ENCODE data around the gene DPH1. TPM values are rescaled to one million over a fixed set of nuclear protein-coding genes. Genes with fewer than 3 reads are reported as not detected.

Gene DPH1
- total RNA-seq, 3 donors from 2014 or later (not counting 1 experiment from before 2014, with no cell fraction given) = 60.2 to 65.2 (median 63.2) TPM

DNA sequence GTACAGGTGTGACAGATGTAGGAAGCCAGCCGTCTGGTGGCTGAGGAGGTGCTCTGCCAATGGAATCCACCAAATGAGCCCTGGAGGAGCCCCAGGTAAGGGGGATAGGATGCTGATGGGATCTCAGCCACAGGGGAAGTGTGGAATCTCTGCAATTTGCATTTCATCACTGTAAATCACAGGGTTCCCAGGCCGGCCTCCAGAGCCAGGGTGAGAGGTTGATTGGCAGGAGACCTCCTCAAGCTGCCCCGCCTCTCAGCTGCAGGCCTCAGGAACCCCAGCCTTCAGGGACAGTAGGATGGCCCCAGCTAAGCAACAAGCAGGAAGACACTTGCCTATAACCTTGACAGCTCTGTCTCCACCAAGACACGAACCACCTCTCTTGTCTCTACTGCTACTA lies 44.3 kb upstream of the DPH1 start:
- Histone ChIP-seq H3K4me3 (ENCODE audit: low read length) (no peak overlapping the region), H3K4me1 (ENCODE audit: control insufficient read depth, insufficient read depth, low read length) (no peaks in the 10 kb centered on the region), H3K9me3 (ENCODE audit: control insufficient read depth, insufficient read depth, low read length) (no peaks in the 10 kb centered on the region), H3K27me3 (ENCODE audit: control insufficient read depth, insufficient read depth, low read length) (no peaks in the 10 kb centered on the region), H3K27ac (ENCODE audit: low read length) (no peak overlapping the region), H3K36me3 (ENCODE audit: control insufficient read depth, insufficient read depth, low read length) (no peaks in the 10 kb centered on the region)
- no peak for ATAC-seq
- no peaks in the 10 kb centered on the region for H3K36me3 Mint-ChIP-seq
- TF ChIP-seq CTCF (IDR thresholded peaks at IDR 0.05) = no peak
- H3K27ac Mint-ChIP-seq = no peak overlapping the region
- 84% methylated on average over 4 of the region's 4 CpGs for WGBS (ENCODE audit: insufficient coverage)
- H3K4me1 Mint-ChIP-seq = no peaks in the 10 kb centered on the region
- H3K9me3 Mint-ChIP-seq = no peaks in the 10 kb centered on the region
- H3K4me3 Mint-ChIP-seq = no peak overlapping the region
- DNase-seq = no peak
- peaks cover 0 to 10% of the 10 kb centered on the region in 2 donors for H3K27me3 Mint-ChIP-seq (ENCODE audit: low read depth in 2 of 2)
- intact Hi-C loops (cut with micrococcal nuclease) = no loop called here

GRCh38 chr17:1986783-1987451 lies 43.0 kb upstream of the DPH1 start:
- no peak overlapping the region for H3K27ac ChIP-seq (ENCODE audit: low read length)
- ATAC-seq = no peak
- no peak for DNase-seq
- no peaks in the 10 kb centered on the region for H3K4me1 Mint-ChIP-seq
- H3K27me3 ChIP-seq (ENCODE audit: control insufficient read depth, insufficient read depth, low read length) = no peaks in the 10 kb centered on the region
- no peaks in the 10 kb centered on the region for H3K36me3 ChIP-seq (ENCODE audit: control insufficient read depth, insufficient read depth, low read length)
- H3K4me3 ChIP-seq (ENCODE audit: low read length) = no peak overlapping the region
- 93% methylated on average over 18 of the region's 18 CpGs for WGBS (ENCODE audit: insufficient coverage)
- H3K27me3 Mint-ChIP-seq (ENCODE audit: low read depth in 2 of 2) = peaks cover 0 to 15% of the 10 kb centered on the region in 2 donors
- no peak for TF ChIP-seq CTCF (IDR thresholded peaks at IDR 0.05)
- no peak overlapping the region for H3K4me3 Mint-ChIP-seq
- intact Hi-C loops (cut with micrococcal nuclease) = no loop called here
- H3K4me1 ChIP-seq (ENCODE audit: control insufficient read depth, insufficient read depth, low read length) = no peaks in the 10 kb centered on the region
- H3K36me3 Mint-ChIP-seq = no peaks in the 10 kb centered on the region
- H3K9me3 ChIP-seq (ENCODE audit: control insufficient read depth, insufficient read depth, low read length) = no peaks in the 10 kb centered on the region
- no peak overlapping the region for H3K27ac Mint-ChIP-seq
- H3K9me3 Mint-ChIP-seq = no peaks in the 10 kb centered on the region

DNA sequence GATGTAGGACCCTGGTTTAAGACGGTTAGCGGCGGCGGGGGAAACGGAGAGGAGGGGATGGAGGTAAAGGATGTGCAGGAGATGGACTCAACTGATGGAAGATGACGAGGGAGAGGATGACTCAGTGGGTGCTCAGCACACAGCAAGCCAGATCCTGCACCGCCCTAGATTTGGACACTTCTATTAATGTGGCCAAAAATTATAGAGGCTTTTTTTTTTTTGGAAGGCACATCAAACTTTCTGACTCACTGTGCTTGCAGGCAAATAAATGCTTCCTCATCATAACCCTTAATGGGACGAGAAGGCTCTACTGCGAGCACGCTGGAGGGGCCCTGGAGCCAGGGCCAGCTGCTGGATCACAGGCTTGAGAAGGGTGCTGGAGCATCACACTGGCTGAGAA lies 40.8 kb upstream of the DPH1 start:
- intact Hi-C loops (cut with micrococcal nuclease) = no loop called here
- ATAC-seq (no peak), DNase-seq (no peak)
- H3K27me3 Mint-ChIP-seq (ENCODE audit: low read depth in 2 of 2) = peaks cover 0 to 17% of the 10 kb centered on the region in 2 donors
- H3K9me3 Mint-ChIP-seq = no peaks in the 10 kb centered on the region
- Histone ChIP-seq H3K36me3 (ENCODE audit: control insufficient read depth, insufficient read depth, low read length) (no peaks in the 10 kb centered on the region), H3K4me1 (ENCODE audit: control insufficient read depth, insufficient read depth, low read length) (no peaks in the 10 kb centered on the region), H3K4me3 (ENCODE audit: low read length) (no peak overlapping the region), H3K27me3 (ENCODE audit: control insufficient read depth, insufficient read depth, low read length) (no peaks in the 10 kb centered on the region), H3K9me3 (ENCODE audit: control insufficient read depth, insufficient read depth, low read length) (no peaks in the 10 kb centered on the region), H3K27ac (ENCODE audit: low read length) (no peak overlapping the region)
- H3K36me3 Mint-ChIP-seq = no peaks in the 10 kb centered on the region
- H3K4me1 Mint-ChIP-seq = no peaks in the 10 kb centered on the region
- H3K4me3 Mint-ChIP-seq = no peak overlapping the region
- TF ChIP-seq CTCF (IDR thresholded peaks at IDR 0.05) = no peak
- H3K27ac Mint-ChIP-seq = no peak overlapping the region
- 94% methylated on average over 10 of the region's 10 CpGs for WGBS (ENCODE audit: insufficient coverage)

DNA sequence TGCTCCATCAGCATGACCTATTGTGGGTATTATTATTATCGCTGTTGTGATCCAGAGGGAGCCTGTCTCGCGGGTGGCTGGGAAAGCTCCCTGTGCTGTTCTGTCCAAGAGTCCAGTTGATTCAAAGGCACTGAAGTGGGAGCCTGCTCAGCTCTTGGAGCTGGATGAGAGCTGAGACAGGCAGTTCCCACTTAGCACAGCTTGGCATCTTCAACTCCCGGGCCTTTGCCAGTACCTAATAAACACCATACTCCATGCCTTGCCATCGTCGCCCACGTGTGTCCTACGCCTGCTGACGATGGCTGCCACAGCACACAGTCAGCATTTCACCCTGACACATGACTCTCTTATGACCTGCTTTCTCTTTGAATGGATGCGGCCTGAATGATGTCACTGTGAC lies 37.4 kb upstream of the DPH1 start:
- Histone ChIP-seq H3K27me3 (ENCODE audit: control insufficient read depth, insufficient read depth, low read length) (no peaks in the 10 kb centered on the region), H3K9me3 (ENCODE audit: control insufficient read depth, insufficient read depth, low read length) (no peaks in the 10 kb centered on the region), H3K27ac (ENCODE audit: low read length) (no peak overlapping the region), H3K36me3 (ENCODE audit: control insufficient read depth, insufficient read depth, low read length) (no peaks in the 10 kb centered on the region), H3K4me1 (ENCODE audit: control insufficient read depth, insufficient read depth, low read length) (no peaks in the 10 kb centered on the region), H3K4me3 (ENCODE audit: low read length) (no peak overlapping the region)
- Mint-ChIP-seq H3K4me1 (no peaks in the 10 kb centered on the region), H3K27ac (no peak overlapping the region), H3K36me3 (peaks cover 5% of the 10 kb centered on the region), H3K4me3 (no peak overlapping the region), H3K27me3 (ENCODE audit: low read depth in 2 of 2) (peaks cover 21 to 33% of the 10 kb centered on the region in 2 donors), H3K9me3 (no peaks in the 10 kb centered on the region)
- TF ChIP-seq CTCF (IDR thresholded peaks at IDR 0.05) = no peak
- no peak for ATAC-seq
- DNase-seq = no peak
- intact Hi-C loops (cut with micrococcal nuclease) = no loop called here
- WGBS (ENCODE audit: insufficient coverage) = 93% methylated on average over 10 of the region's 10 CpGs

Measured in natural killer cell (primary cell).